HEK293 (cell line): Measurements from ENCODE around the gene IRF1.
A peak's percentile ranks its signal among the peaks of the same experiment; 100 is the strongest.

Source experiments
- AEBP2 ChIP-seq: fragments of 450-650 bp; formaldehyde crosslinking; IDR thresholded peaks from 2 replicates; pipeline ENCODE4 v1.5.1; 2016; ENCODE audit warnings: missing biosample characterization, missing genetic modification characterization, borderline replicate concordance
- HOXA7 ChIP-seq: sonication (generic); formaldehyde crosslinking; IDR thresholded peaks from 2 replicates; pipeline ENCODE4 v1.8.1; 2022; ENCODE audit warnings: missing genetic modification reagents, borderline replicate concordance
- HOXD13 ChIP-seq: sonication (generic); formaldehyde crosslinking; IDR thresholded peaks from 2 replicates; pipeline ENCODE4 v1.8.0; 2022; ENCODE audit warnings: missing genetic modification reagents, borderline replicate concordance
- KLF9 ChIP-seq: fragments of 450-650 bp; formaldehyde crosslinking; IDR thresholded peaks from 2 replicates; pipeline ENCODE4 v1.5.1; 2016; ENCODE audit warnings: missing biosample characterization, missing genetic modification characterization, low read depth
- MYNN ChIP-seq: fragments of 450-650 bp; formaldehyde crosslinking; IDR thresholded peaks from 2 replicates; pipeline ENCODE4 v1.5.1; 2016; ENCODE audit warnings: missing biosample characterization, missing genetic modification characterization, borderline replicate concordance
- OSR2 ChIP-seq: fragments of 450-650 bp; formaldehyde crosslinking; IDR thresholded peaks from 2 replicates; pipeline ENCODE4 v1.5.1; 2016; ENCODE audit warnings: missing biosample characterization, missing genetic modification characterization
- REST ChIP-seq: fragments of 450-650 bp; formaldehyde crosslinking; IDR thresholded peaks from 2 replicates; pipeline ENCODE4 v1.5.1; 2016; ENCODE audit warnings: missing biosample characterization, missing genetic modification characterization
- ZBTB10 ChIP-seq: fragments of 450-650 bp; formaldehyde crosslinking; IDR thresholded peaks from 2 replicates; pipeline ENCODE4 v1.5.1; 2016; ENCODE audit warnings: missing biosample characterization, missing genetic modification characterization
- ZBTB17 ChIP-seq: fragments of 450-650 bp; formaldehyde crosslinking; IDR thresholded peaks from 2 replicates; pipeline ENCODE4 v1.5.1; 2016; ENCODE audit warnings: missing biosample characterization, missing genetic modification characterization
- ZBTB48 ChIP-seq: fragments of 450-650 bp; formaldehyde crosslinking; IDR thresholded peaks from 2 replicates; pipeline ENCODE4 v1.5.1; 2016; ENCODE audit warnings: missing biosample characterization, missing genetic modification characterization
- ZNF37A ChIP-seq: fragments of 450-650 bp; IDR thresholded peaks from 2 replicates; pipeline ENCODE4 v1.5.1; 2018; ENCODE audit warnings: missing biosample characterization, missing genetic modification characterization
- ZNF391 ChIP-seq: fragments of 450-650 bp; formaldehyde crosslinking; IDR thresholded peaks from 2 replicates; pipeline ENCODE4 v1.5.1; 2016; ENCODE audit warnings: low read depth, missing biosample characterization, missing genetic modification characterization, borderline replicate concordance
- ZNF645 ChIP-seq: fragments of 450-650 bp; formaldehyde crosslinking; IDR thresholded peaks from 2 replicates; pipeline ENCODE4; 2016; ENCODE audit warnings: missing biosample characterization, missing genetic modification characterization
- ZNF776 ChIP-seq: fragments of 450-650 bp; formaldehyde crosslinking; IDR thresholded peaks from 2 replicates; pipeline ENCODE4 v1.5.0; 2017; ENCODE audit warnings: missing biosample characterization, missing genetic modification characterization, borderline replicate concordance
- ZNF777 ChIP-seq: fragments of 450-650 bp; formaldehyde crosslinking; IDR thresholded peaks from 2 replicates; pipeline ENCODE4 v1.5.1; 2017; ENCODE audit warnings: missing biosample characterization, missing genetic modification characterization, borderline replicate concordance
- ZSCAN30 ChIP-seq: fragments of 450-650 bp; IDR thresholded peaks from 2 replicates; pipeline ENCODE4 v1.5.1; 2018; ENCODE audit warnings: missing biosample characterization, mild to moderate bottlenecking, missing genetic modification characterization, moderate library complexity

IRF1 gene

GRCh38 chr5:132500931-132501628, 10.5 kb upstream of the IRF1 start (continued):
- TF ChIP-seq ZBTB10 (tag by site-specific recombination) (peak; percentile 80), ZNF777 (tag by site-specific recombination) (no peak), ZNF391 (tag by site-specific recombination) (0 out of 2 replicates have a peak, but pooled peaks have one; percentile 31), HOXA7 (CRISPR knock-in tag) (no peak), KLF9 (tag by site-specific recombination) (0 out of 2 replicates have a peak, but pooled peaks have one; percentile 32), ZBTB17 (tag by site-specific recombination) (peak; percentile 29; the same call in 1 of the 2 replicates), ZNF37A (tag by site-specific recombination) (no peak), OSR2 (tag by site-specific recombination) (no peak), ZNF645 (tag by site-specific recombination) (no peak), ZSCAN30 (tag by site-specific recombination) (peak; percentile 48), ZNF776 (no peak), MYNN (no peak), HOXD13 (CRISPR knock-in tag) (no peak), ZBTB48 (tag by site-specific recombination) (peak; percentile 84; the same call in 1 of the 2 replicates), AEBP2 (tag by site-specific recombination) (no peak), REST (tag by site-specific recombination) (no peak)
- TF ChIP-seq, all 188 proteins: peak for 21
